Measurements from ENCODE around the gene DNAAF8. TPM values are rescaled to one million over a fixed set of nuclear protein-coding genes. Genes with fewer than 3 reads are reported as not detected.
A peak's percentile ranks its signal among the peaks of the same experiment; 100 is the strongest.

DNAAF8 gene
- total RNA-seq, 4 donors from 2014 or later = 0.21 to 15.3 (median 0.74) TPM

DNA sequence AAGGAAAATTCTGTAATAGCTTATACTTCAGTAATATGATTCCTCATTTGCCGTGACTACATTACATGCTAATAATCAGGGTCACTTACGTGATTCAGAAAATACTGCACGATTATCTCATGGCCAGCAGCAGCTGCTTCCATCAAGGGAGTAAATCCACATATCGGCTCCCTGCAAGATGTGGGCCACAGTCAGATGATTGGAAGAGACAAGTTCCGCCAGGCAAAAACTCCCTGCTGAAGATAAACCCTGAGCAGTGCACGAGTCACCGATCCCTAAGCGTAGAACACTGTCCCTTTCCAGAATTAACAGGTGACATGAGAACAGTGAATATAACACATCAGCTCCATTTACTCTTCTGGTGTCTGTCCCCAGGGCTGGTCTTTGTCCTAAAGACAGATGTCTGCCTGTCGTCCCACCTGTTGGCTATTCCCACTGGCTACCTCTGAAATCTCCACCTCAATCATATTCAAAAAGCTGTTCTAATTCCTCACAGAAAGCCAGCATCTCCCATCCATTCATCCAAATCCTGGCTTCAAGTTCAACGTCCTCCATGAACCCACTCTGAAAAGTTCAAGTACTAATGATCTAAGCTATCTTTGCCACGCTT is 9.6 kb upstream of the DNAAF8 start:
- DNase-seq (ENCODE audit: low spot score in 2 of 2) = no peak
- TF ChIP-seq EP300 (IDR thresholded peaks at IDR 0.05) (no peak), POLR2A (IDR thresholded peaks at IDR 0.05) (no peak), CTCF (IDR thresholded peaks at IDR 0.05) (no peak)
- H3K36me3 ChIP-seq = peaks cover 0 to 77% (median 6%) of the 10 kb centered on the region in 3 donors
- no peak overlapping the region for H3K4me3 ChIP-seq
- WGBS, 2 donors = 86 to 89% methylated on average over 11 of the region's 11 CpGs
- H3K27ac ChIP-seq = no peak overlapping the region
- no peaks in the 10 kb centered on the region for H3K4me1 ChIP-seq
- H3K9me3 ChIP-seq = no peaks in the 10 kb centered on the region
- H3K27me3 ChIP-seq = no peaks in the 10 kb centered on the region

DNA sequence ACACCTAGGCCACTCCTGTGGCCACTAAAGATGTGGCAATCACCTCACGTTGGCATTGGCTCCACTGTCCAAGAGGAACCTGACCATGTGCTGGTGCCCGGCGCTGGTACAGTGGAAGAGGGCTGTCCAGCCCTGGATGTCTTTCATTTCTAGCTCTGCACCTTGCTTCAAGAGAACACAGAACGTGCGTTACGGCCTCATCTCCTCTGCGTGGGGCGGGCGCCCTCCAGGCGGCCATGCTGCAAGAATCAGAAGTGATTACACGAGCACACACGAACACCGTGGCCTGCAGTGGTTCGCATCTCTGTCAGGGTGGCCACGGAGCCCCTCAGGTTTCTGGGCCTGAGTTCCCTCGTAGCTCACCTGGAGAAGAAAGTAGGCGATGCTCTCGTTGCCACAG is 7.7 kb upstream of the DNAAF8 start:
- TF ChIP-seq POLR2A (IDR thresholded peaks at IDR 0.05) (no peak), EP300 (IDR thresholded peaks at IDR 0.05) (no peak), CTCF (IDR thresholded peaks at IDR 0.05) (no peak)
- peaks cover 0 to 90% (median 6%) of the 10 kb centered on the region in 3 donors for H3K36me3 ChIP-seq
- 90 to 95% methylated on average over 17 to 18 of the region's 18 CpGs for WGBS, 2 donors

GRCh38 chr16:4728676-4729075 is 5.7 kb upstream of the DNAAF8 start:
- no peak for DNase-seq (ENCODE audit: low spot score in 2 of 2)
- WGBS, 2 donors = 90 to 98% methylated on average over 8 of the region's 8 CpGs
- Histone ChIP-seq H3K36me3 (peaks cover 0 to 76% (median 6%) of the 10 kb centered on the region in 3 donors), H3K27me3 (no peaks in the 10 kb centered on the region), H3K4me1 (peaks cover 0 to 11% (median 2%) of the 10 kb centered on the region in 4 donors), H3K27ac (no peak overlapping the region), H3K9me3 (no peaks in the 10 kb centered on the region), H3K4me3 (no peak overlapping the region)
- TF ChIP-seq EP300 (IDR thresholded peaks at IDR 0.05) = no peak
- TF ChIP-seq POLR2A (IDR thresholded peaks at IDR 0.05) = no peak
- no peak for TF ChIP-seq CTCF (IDR thresholded peaks at IDR 0.05)

More for the DNA sequence above, 7.7 kb upstream of the DNAAF8 start:
- Histone ChIP-seq H3K27ac (no peak overlapping the region), H3K27me3 (no peaks in the 10 kb centered on the region), H3K4me3 (no peak overlapping the region), H3K4me1 (no peaks in the 10 kb centered on the region), H3K9me3 (no peaks in the 10 kb centered on the region)
- DNase-seq (ENCODE audit: low spot score in 2 of 2) = no peak

GRCh38 chr16:4729876-4730275 is 4.5 kb upstream of the DNAAF8 start:
- H3K4me1 ChIP-seq = peaks cover 0 to 11% (median 2%) of the 10 kb centered on the region in 4 donors
- H3K27me3 ChIP-seq = no peaks in the 10 kb centered on the region
- peaks cover 0 to 64% (median 6%) of the 10 kb centered on the region in 3 donors for H3K36me3 ChIP-seq
- no peak overlapping the region for H3K27ac ChIP-seq
- no peak for TF ChIP-seq CTCF (IDR thresholded peaks at IDR 0.05)
- no peak for TF ChIP-seq POLR2A (IDR thresholded peaks at IDR 0.05)
- TF ChIP-seq EP300 (IDR thresholded peaks at IDR 0.05) = no peak
- no peak for DNase-seq (ENCODE audit: low spot score in 2 of 2)
- WGBS, 2 donors = 93 to 95% methylated on average over 15 of the region's 15 CpGs
- H3K4me3 ChIP-seq = no peak overlapping the region
- no peaks in the 10 kb centered on the region for H3K9me3 ChIP-seq

DNA sequence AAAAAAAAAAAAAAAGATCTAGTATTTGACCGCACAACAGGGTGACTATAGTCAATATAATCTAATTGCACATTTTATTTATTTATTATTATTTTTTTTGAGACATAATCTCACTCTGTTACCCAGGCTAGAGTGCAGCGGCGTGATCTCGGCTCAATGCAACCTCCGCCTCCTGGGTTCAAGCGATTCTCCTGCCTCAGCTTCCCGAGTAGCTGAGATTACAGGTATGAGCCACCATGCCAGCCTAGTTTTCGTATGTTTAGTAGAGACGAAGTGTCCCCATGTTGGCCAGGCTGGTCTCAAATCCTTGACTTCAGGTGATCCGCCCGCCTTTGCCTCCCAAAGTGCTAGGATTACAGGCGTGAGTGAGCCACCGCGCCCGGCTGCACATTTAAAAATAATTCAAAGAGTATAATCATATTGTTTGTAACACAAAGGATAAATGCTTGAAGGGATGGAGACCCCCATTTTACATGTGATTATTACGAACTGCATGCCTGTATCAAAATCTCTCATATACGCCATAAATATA is 1.1 kb upstream of the DNAAF8 start:
- H3K27me3 ChIP-seq = no peaks in the 10 kb centered on the region
- 29% methylated on average over 17 of the region's 17 CpGs for WGBS, 2 donors
- peaks cover 0 to 18% (median 7%) of the 10 kb centered on the region in 4 donors for H3K4me1 ChIP-seq
- peaks cover 0 to 32% (median 0%) of the 10 kb centered on the region in 3 donors for H3K36me3 ChIP-seq
- no peak for DNase-seq (ENCODE audit: low spot score in 2 of 2)
- H3K9me3 ChIP-seq = no peaks in the 10 kb centered on the region
- TF ChIP-seq POLR2A (IDR thresholded peaks at IDR 0.05) = no peak
- TF ChIP-seq EP300 (IDR thresholded peaks at IDR 0.05) = no peak
- no peak for TF ChIP-seq CTCF (IDR thresholded peaks at IDR 0.05)
- H3K4me3 ChIP-seq = peak overlapping the region; percentile 81 to 99 (median 93)
- H3K27ac ChIP-seq = peak overlapping the region in 2 of 4 donors; percentile 71 to 85

Measured in tibial nerve (tissue), 4 donors.